Measurements from ENCODE around the gene CBLL2.
"Not testable (repeated sequence)": the region's sequence is repeated elsewhere in the genome, so short reads cannot be mapped to it uniquely, and the experiment has no call there.

CBLL2 gene, protein sequence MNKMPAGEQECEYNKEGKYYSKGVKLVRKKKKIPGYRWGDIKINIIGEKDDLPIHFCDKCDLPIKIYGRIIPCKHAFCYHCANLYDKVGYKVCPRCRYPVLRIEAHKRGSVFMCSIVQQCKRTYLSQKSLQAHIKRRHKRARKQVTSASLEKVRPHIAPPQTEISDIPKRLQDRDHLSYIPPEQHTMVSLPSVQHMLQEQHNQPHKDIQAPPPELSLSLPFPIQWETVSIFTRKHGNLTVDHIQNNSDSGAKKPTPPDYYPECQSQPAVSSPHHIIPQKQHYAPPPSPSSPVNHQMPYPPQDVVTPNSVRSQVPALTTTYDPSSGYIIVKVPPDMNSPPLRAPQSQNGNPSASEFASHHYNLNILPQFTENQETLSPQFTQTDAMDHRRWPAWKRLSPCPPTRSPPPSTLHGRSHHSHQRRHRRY

DNA sequence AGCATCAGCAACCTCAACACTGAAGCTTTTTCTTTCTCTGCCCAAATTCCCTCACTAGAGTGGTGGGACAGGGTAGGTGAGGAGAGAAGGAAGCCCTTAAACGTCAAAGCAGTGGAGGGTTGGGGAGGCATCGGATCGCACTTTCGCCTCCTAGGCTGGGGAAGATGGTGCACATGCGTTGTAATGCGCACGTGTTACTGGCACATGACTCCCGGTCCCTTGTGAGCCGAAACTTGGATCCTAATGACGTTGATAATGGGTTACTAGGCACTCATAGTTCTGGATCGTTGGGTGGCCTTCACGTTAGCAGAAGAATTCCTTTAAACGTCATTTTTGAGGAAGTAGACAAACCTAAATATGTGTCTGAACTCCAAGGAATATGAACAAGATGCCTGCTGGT, at the start of gene CBLL2:
Gene CBLL2 (plus strand): TSS at position 301 of the 400 bp plus-strand sequence. CDS start 79 bp downstream, at position 380.
- DNase-seq = no peak

- DNase-seq = no peak
These were observed 38.3 kb upstream of the CBLL2 start for GRCh38 chrX:22234380-22234779.

DNA sequence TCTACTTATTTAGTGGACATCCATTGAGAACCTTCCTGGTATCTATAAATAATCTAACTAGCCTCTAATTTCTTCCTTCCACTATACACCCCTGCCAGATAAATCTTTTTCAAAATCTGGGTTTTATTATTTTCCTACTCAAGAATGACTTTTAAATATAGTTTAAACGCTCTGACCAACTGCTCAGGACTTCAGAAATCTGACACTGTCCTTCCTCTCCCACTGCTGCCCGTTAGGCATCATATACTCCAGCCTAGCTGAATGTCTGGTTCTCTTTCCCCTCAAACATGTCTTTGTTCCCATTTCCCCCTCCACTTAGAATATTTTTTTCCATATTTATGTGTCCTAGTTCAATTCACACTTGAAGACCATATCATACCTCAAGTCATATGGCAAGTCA, 35.2 kb upstream of the CBLL2 start:
- DNase-seq = no peak

GRCh38 chrX:22246620-22247019, 26.1 kb upstream of the CBLL2 start:
- DNase-seq = no peak

DNA sequence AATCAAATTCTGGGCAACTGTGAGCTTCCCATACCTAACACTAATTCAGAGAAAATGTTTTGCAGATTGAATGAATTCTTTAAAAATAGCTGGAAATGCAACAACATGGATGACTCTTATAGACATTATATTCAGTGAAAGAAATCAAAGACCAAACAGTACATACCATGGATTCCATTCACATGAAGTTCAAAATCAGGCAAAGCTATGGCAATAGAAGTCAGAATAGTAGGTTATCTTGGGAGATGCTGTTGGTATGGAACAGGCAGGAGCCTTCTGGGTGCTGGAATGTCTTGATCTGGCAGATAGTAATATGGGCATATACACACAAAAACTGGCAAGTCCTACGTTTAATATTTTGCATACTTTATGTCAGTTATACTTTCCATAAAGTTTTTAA, 25.5 kb upstream of the CBLL2 start:
- DNase-seq = no peak

DNA sequence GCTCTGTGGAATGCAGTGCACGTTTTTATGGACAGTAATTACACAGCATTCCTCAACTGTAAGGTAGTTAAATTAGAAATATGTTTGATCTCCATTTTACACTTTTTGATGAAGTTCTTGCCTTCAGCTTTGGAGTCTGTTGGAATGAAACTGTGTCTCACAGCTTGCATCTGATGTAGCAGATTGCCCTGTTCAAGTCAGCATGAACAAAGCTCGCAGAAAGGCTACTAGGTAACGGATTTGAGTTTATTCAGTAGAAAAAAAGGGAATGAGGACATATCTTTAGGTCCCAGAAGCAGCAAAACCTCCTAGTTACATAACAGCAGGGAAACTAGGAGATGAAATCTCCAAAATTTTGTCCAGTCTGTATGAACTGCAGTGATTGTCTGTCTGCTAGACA, 24.3 kb upstream of the CBLL2 start:
- DNase-seq = no peak

GRCh38 chrX:22249371-22249770, 23.3 kb upstream of the CBLL2 start:
- DNase-seq = no peak

- no peak for DNase-seq
These were observed 4.0 kb upstream of the CBLL2 start for GRCh38 chrX:22268706-22269105.

GRCh38 chrX:22273714-22274317, 1.1 kb downstream of the CBLL2 start:
- no peak for DNase-seq

DNA sequence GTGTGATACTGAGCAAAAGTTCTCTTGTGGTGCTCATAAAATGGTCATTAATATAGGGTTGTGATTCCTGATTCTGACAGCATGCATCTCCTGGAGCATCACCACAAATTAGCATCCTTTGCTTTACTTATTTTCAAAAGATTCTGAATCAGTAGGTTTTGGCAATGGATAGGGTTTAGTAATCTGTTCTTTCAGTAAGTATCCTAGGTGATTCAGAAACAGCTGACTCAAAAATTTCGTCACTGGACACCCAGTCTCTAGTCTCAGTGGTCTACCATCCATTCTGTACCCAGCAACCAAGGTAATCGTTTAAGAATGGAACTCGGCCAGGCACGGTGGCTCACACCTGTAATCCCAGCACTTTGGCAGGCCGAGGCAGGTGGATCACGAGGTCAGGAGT, 4.1 kb downstream of the CBLL2 start:
- no peak for DNase-seq

DNA sequence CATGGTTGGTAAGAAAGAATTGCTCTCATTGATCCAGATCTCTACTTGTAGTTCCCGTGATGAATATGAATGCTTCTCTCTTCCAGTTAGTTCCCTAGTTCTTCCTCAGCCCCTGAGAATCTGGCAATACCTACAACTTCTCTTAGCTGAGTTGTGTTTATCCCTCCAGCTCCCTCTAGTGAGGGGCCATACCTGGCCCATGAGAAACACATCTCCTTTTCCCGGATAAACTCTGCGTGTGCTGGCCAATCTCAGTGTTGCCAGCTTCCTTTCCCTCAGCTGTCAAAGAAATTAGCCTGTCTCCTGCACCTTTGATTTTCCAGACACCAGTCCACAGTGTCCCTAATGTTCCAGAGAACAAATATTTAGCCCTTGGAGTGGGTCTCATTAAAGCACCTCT, 5.7 kb downstream of the CBLL2 start:
- no peak for DNase-seq

- not testable (repeated sequence) for DNase-seq
These were observed 16.5 kb downstream of the CBLL2 start for GRCh38 chrX:22289209-22289608.

GRCh38 chrX:22296871-22297270, 24.2 kb downstream of the CBLL2 start:
- no peak for DNase-seq

- peak; percentile 66 for DNase-seq
These were observed 27.4 kb downstream of the CBLL2 start for GRCh38 chrX:22300130-22300529.

- DNase-seq = no peak
These were observed 38.1 kb downstream of the CBLL2 start for GRCh38 chrX:22310779-22311178.

DNA sequence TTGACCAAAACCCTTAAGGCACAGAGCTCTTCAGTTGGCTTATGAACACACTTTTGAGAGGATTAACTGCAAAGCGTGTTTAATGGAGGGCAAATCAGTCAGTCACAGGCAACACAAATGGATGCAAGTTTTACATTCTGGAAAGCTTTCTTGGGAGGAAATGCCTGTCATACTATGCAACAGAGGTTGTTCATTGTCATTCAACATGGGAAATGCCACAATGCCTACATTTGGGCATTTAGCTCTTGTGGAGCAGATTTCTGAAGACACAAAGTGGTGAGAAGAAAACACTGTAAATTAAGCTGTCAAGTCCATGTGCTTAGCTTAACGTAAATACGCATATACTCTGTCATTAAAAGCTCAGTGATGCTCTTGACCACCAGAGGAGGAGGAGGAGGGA, 41.1 kb downstream of the CBLL2 start:
- DNase-seq = no peak

- DNase-seq = no peak
These were observed 41.5 kb downstream of the CBLL2 start for GRCh38 chrX:22314211-22314610.

GRCh38 chrX:22314692-22315091, 42.0 kb downstream of the CBLL2 start:
- peak; percentile 8 for DNase-seq

GRCh38 chrX:22315151-22315550, 42.4 kb downstream of the CBLL2 start:
- DNase-seq = no peak

GRCh38 chrX:22320236-22320873, 47.6 kb downstream of the CBLL2 start:
- DNase-seq = peak; percentile 10

GRCh38 chrX:22323541-22323940, 50.8 kb downstream of the CBLL2 start:
- DNase-seq = no peak
